NCI-H446 treated with DMSO at 0.1 percent for 48 hours (cell line): ENCODE data around the gene SPG7.

Experiments
- DNase-seq: peaks from one replicate; lab custom pipeline; 2025; lab: John Stamatoyannopoulos, UW

SPG7 gene

GRCh38 chr16:89600427-89600826 is 92.2 kb downstream of the SPG7 start:
- DNase-seq: no peak

GRCh38 chr16:89600956-89601355 is 92.8 kb downstream of the SPG7 start:
- no peak for DNase-seq

- DNase-seq: no peak
Measured at GRCh38 chr16:89601906-89602272, 93.7 kb downstream of the SPG7 start.

- DNase-seq: no peak
Measured at GRCh38 chr16:89602273-89602951, 94.2 kb downstream of the SPG7 start.

- DNase-seq: no peak
Measured at GRCh38 chr16:89602952-89603590, 94.9 kb downstream of the SPG7 start.

- DNase-seq: no peak
Measured at GRCh38 chr16:89604764-89605163, 96.6 kb downstream of the SPG7 start.

GRCh38 chr16:89605186-89605970 is 97.2 kb downstream of the SPG7 start:
- no peak for DNase-seq

- no peak for DNase-seq
Measured at GRCh38 chr16:89606006-89606405, 97.8 kb downstream of the SPG7 start.
